HG03025 (cell line): ENCODE data around the gene CXXC5.

Experiments used
- ATAC-seq: cut with Tn5 transposase; IDR thresholded peaks from one replicate; pipeline ENCODE4 v1.9.1; 2021; ENCODE audit warnings: mild to moderate bottlenecking, moderate library complexity; ENCODE audit not compliant: unreplicated experiment, low FRiP score

The CXXC5 gene

DNA sequence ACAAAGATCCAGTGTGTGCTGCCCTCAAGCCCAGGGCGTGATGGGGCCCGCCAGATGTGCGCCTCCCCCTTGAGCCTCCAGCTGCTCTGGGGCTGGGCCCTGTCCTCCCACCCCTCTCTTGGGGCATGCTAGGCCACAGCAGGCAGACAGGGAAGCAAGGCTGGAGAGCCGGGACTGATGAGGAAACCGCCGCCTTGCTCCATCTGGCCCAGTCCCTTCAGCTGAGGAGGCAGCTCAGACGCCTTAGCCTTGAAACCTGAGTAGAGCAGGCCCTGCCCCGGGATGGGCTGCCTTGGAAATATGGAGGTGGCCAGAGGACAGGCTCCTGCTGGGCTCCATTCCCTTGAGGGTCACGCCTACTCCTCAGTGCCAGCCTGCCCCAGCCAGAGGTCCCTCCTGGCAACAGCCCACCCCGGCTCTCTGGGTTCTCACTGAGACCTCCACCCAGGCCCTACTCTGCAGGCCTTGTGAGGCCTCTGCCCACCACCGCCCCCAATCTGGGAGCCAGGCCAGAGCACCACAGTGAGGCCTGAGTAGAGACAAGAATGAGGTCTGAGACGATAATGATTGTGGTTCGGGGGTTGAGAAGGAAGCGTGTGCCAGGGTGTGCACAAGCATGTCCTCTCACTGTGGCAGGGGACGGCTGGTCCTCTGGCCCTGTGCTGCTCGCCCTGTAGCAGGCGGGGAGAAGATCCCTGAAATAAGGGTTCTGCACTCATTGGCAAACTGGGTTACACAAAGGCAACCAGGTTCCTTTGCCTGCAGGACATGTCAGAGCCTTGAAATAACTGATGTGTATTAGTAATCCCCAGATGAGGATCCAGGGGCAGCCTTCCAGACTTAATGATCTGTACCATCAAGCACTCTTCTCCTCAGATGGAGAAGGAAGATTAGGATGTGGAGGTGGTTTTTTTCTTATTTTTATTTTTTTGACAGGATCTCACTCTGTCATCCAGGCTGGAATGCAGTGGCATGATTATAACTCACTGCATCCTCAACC lies 30.9 kb downstream of the CXXC5 start:
- no peak for ATAC-seq

DNA sequence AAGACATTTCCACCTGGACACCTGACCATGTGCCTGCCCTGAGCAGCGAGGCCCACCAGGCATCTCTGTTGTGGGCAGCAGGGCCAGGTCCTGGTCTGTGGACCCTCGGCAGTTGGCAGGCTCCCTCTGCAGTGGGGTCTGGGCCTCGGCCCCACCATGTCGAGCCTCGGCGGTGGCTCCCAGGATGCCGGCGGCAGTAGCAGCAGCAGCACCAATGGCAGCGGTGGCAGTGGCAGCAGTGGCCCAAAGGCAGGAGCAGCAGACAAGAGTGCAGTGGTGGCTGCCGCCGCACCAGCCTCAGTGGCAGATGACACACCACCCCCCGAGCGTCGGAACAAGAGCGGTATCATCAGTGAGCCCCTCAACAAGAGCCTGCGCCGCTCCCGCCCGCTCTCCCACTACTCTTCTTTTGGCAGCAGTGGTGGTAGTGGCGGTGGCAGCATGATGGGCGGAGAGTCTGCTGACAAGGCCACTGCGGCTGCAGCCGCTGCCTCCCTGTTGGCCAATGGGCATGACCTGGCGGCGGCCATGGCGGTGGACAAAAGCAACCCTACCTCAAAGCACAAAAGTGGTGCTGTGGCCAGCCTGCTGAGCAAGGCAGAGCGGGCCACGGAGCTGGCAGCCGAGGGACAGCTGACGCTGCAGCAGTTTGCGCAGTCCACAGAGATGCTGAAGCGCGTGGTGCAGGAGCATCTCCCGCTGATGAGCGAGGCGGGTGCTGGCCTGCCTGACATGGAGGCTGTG lies 32.4 kb downstream of the CXXC5 start:
- no peak for ATAC-seq

DNA sequence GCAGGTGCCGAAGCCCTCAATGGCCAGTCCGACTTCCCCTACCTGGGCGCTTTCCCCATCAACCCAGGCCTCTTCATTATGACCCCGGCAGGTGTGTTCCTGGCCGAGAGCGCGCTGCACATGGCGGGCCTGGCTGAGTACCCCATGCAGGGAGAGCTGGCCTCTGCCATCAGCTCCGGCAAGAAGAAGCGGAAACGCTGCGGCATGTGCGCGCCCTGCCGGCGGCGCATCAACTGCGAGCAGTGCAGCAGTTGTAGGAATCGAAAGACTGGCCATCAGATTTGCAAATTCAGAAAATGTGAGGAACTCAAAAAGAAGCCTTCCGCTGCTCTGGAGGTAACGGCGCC lies 32.9 kb downstream of the CXXC5 start:
- ATAC-seq = no peak

DNA sequence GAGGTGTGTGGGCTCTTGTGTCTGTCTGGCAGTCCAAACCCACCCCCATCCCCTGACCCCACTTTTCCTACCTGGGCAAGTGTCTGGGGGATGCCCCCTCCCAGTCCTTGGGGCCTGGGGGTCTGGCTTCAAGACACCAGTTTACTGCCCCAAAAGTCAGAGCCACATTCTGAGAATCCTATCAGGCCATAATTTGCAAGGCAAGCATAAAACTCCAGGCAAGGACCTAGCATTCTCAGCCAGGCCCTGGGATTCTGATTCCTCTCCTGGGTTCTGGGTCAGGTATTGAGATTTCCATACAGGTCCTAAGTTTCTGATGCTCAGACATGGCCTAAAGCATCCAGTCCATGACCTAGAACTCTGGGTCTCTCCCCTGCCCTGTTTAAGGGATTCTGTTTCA lies 33.3 kb downstream of the CXXC5 start:
- ATAC-seq = no peak

GRCh38 chr5:139682016-139682975 lies 34.1 kb downstream of the CXXC5 start:
- no peak for ATAC-seq

DNA sequence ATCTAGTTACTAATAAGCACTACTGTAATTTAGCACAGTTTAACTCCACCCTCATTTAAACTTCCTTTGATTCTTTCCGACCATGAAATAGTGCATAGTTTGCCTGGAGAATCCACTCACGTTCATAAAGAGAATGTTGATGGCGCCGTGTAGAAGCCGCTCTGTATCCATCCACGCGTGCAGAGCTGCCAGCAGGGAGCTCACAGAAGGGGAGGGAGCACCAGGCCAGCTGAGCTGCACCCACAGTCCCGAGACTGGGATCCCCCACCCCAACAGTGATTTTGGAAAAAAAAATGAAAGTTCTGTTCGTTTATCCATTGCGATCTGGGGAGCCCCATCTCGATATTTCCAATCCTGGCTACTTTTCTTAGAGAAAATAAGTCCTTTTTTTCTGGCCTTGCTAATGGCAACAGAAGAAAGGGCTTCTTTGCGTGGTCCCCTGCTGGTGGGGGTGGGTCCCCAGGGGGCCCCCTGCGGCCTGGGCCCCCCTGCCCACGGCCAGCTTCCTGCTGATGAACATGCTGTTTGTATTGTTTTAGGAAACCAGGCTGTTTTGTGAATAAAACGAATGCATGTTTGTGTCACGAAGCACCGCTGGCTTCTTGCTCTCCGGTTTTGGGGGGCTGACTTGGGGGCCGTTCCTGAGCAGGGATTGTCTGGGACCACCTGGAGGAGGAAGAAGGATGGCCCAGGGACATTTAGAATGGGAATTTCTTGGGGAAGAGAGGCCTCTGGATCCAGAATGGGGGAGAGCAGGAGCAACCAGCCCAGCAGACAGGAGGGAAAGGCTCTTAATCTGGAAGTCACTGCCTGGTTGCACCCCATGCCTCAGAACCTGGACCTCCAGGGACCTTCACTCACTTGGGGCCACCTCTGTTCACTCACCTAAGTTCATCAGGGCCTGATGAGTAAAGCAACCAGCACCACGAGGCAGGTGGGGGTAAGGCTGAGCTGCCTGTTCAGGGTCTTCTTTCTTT lies 35.4 kb downstream of the CXXC5 start:
- ATAC-seq = no peak

DNA sequence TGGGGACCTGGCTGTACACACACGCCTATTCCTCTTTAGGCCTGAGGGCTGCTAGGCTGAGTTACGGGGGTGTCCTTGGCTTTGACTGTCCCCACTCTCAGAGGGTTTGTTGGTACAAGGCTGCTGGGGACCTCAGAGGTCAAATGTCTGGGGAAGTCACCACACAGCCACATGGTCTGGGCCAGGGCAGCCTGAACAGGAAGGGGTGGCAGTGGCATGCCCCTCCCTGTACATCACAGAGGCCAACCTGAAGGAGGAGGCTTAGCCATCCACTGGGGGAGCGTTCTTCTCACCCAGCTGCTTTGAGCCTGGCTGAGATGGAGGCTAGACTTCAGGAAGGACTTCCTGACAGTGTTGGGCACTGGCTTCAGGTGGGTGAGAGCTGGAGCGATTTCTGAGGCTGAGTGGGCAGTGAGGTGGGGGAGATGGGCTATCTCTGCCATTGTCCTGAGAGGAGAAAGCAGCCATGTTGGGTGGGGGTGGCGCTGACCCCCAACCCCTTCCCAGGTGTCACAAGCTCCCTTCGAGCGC lies 36.3 kb downstream of the CXXC5 start:
- no peak for ATAC-seq

- ATAC-seq = no peak
These were observed 37.0 kb downstream of the CXXC5 start for GRCh38 chr5:139684881-139685749.

DNA sequence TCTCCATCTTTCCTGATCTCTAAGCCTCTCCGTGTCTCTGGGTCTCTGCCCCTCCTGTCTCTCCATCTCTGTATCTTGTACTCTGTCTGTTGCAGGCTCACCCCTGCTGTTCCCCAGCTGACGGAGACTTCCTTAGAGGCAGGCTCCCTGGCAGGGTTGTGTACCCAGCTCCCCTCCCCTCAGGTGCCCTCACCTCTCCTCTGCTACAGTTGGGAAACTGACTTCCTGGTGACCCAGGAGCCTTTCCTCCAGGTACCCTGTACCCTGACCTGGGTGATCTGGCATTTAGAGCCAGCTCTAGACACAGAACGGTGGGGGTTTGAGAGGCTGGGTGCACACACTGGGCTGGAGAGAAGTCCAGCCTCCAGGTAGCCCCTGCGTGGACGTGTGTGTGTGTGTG lies 37.7 kb downstream of the CXXC5 start:
- no peak for ATAC-seq

GRCh38 chr5:139686356-139686705 lies 38.2 kb downstream of the CXXC5 start:
- no peak for ATAC-seq

DNA sequence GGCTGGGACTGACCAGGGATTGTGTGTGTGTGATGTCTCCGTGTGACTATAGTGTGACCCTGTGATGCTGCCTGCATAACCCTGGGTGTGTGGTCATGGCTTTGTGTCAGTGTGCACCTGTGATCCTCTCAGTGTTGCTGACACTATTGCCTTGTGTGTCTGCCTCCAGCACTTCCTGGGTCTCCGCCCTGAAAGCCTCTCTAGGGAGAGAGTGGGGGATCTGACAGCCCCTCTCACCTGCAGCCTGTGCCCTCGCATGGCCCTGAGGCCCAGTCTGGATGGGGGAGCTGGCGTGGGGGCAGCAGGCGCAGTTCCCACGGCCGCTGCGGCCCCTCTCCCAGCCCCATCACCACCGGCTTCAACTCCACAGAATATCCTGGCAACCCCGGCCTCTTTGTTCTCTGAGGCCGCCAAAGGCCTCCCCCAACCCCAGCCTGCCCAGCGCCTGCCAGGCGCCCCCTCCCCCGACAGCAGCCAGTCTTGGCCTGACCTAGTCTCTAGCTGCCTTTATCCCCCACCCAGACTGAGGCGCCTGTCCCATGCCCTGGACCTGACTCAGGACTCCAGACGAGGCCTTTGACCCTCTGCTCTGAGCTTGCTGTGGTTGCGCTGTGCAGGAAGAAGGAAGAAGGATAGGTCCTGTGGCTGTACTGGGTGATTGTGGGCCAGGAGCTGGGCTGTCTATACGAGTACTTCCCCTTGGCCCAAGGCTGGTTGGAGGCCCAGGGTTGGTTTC lies 38.7 kb downstream of the CXXC5 start:
- ATAC-seq = no peak

DNA sequence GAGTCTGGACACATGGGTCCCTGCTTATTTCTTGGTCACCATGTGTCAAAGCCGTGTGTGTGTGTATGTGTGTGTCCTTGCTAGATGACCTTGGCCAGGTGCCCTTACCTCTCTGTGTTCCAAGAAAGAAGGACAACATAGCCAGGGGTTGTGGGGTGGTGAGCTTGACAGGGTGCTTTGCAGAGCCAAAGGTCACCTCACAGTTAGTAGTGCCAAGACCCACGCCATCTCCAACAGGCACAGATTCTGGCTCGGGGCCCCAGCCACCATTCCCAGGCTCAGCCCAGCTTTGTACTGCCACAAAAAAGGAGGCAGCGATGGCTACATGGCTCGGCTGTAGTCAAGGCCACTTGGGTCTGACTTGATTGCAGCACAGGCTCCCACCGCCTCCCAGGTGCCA lies 39.5 kb downstream of the CXXC5 start:
- no peak for ATAC-seq

GRCh38 chr5:139688088-139688702 lies 40.0 kb downstream of the CXXC5 start:
- ATAC-seq = no peak

- ATAC-seq = no peak
These were observed 40.7 kb downstream of the CXXC5 start for GRCh38 chr5:139688751-139689372.

- no peak for ATAC-seq
These were observed 41.5 kb downstream of the CXXC5 start for GRCh38 chr5:139689631-139690063.

GRCh38 chr5:139690064-139690802 lies 42.1 kb downstream of the CXXC5 start:
- ATAC-seq = no peak
